WTC11 (cell line): Measurements from ENCODE around the gene SLC36A1. TPM values are rescaled to one million over a fixed set of nuclear protein-coding genes. Genes with fewer than 3 reads are reported as not detected.
A peak's percentile ranks its signal among the peaks of the same experiment; 100 is the strongest.

Source experiments
- ATAC-seq: fragments of 200-7000 bp; cut with Tn5 transposase; 2 replicates; pipeline ENCODE4 v1.10.0; 2021; ENCODE audit warnings: mild to moderate bottlenecking, moderate library complexity
- CTCF ChIA-PET: fragments of 300-600 bp; sonication (Branson Sonifier 250); formaldehyde crosslinking; loops from one replicate; lab custom pipeline; 2021; ENCODE audit warnings: antibody characterized with exemption; lab: Charles Lee
- POLR2A ChIA-PET: fragments of 350-600 bp; sonication (Branson Sonifier 250); formaldehyde crosslinking; loops from one replicate; lab custom pipeline; 2021; ENCODE audit warnings: antibody characterized with exemption; lab: Charles Lee
- DNase-seq: peaks from one replicate; pipeline ENCODE4 v3.0.0; 2021; ENCODE audit warnings: low spot score
- H3K27ac Mint-ChIP-seq: 2 replicates; pipeline ENCODE4 v1.8.0; 2021; ENCODE audit warnings: mixed read lengths
- H3K27me3 Mint-ChIP-seq: 2 replicates; pipeline ENCODE4 v1.8.0; 2021; ENCODE audit warnings: low read depth, mild to moderate bottlenecking, moderate library complexity, mixed read lengths
- H3K36me3 Mint-ChIP-seq: 2 replicates; pipeline ENCODE4 v1.8.0; 2021; ENCODE audit warnings: mixed read lengths
- H3K4me1 Mint-ChIP-seq: 2 replicates; pipeline ENCODE4 v1.8.0; 2022; ENCODE audit warnings: mixed read lengths
- H3K4me3 Mint-ChIP-seq: 2 replicates; pipeline ENCODE4 v1.8.0; 2021; ENCODE audit warnings: mild to moderate bottlenecking, moderate library complexity, mixed read lengths
- H3K9me3 Mint-ChIP-seq: 2 replicates; pipeline ENCODE4 v1.8.0; 2021; ENCODE audit warnings: mixed read lengths
- AR ChIP-seq: fragments of 250-450 bp; sonication (Bioruptor Pico); IDR thresholded peaks from 2 replicates; pipeline ENCODE4 v1.9.0; 2021; ENCODE audit warnings: mild to moderate bottlenecking
- ATF3 ChIP-seq: sonication (generic); formaldehyde crosslinking; conservative IDR thresholded peaks from 2 replicates; pipeline ENCODE4 v1.8.1; 2022; ENCODE audit warnings: mild to moderate bottlenecking, missing genetic modification reagents
- ATF6 ChIP-seq: sonication (generic); formaldehyde crosslinking; IDR thresholded peaks from 2 replicates; pipeline ENCODE4 v1.8.1; 2023; ENCODE audit warnings: mild to moderate bottlenecking, missing genetic modification reagents
- CTCF ChIP-seq: fragments of 200-600 bp; IDR thresholded peaks from 2 replicates; pipeline ENCODE4 v1.8.0; 2022; ENCODE audit warnings: antibody characterized with exemption
- ESRRA ChIP-seq: sonication (generic); formaldehyde crosslinking; IDR thresholded peaks from 2 replicates; pipeline ENCODE4 v1.8.1; 2022; ENCODE audit warnings: mild to moderate bottlenecking, missing genetic modification reagents, borderline replicate concordance
- ETV6 ChIP-seq: sonication (generic); formaldehyde crosslinking; IDR thresholded peaks from 2 replicates; pipeline ENCODE4 v1.8.1; 2022; ENCODE audit warnings: mild to moderate bottlenecking, missing genetic modification reagents
- GABPB1 ChIP-seq: sonication (generic); formaldehyde crosslinking; IDR thresholded peaks from 2 replicates; pipeline ENCODE4 v1.8.1; 2023; ENCODE audit warnings: mild to moderate bottlenecking, missing genetic modification reagents
- GRHL2 ChIP-seq: fragments of 250-450 bp; sonication (Bioruptor Pico); IDR thresholded peaks from 2 replicates; pipeline ENCODE4 v1.8.0; 2022; ENCODE audit warnings: mild to moderate bottlenecking, moderate library complexity; ENCODE audit not compliant: insufficient replicate concordance, severe bottlenecking
- JAZF1 ChIP-seq: fragments of 250-450 bp; sonication (Bioruptor Pico); IDR thresholded peaks from 2 replicates; pipeline ENCODE4 v1.9.0; 2021; ENCODE audit warnings: moderate library complexity, mild to moderate bottlenecking, inconsistent platforms
- MAX ChIP-seq: sonication (generic); formaldehyde crosslinking; IDR thresholded peaks from 2 replicates; pipeline ENCODE4 v1.8.0; 2022; ENCODE audit warnings: mild to moderate bottlenecking, missing genetic modification reagents
- NFATC4 ChIP-seq: fragments of 250-450 bp; sonication (Bioruptor Pico); IDR thresholded peaks from 2 replicates; pipeline ENCODE4 v1.9.0; 2021; ENCODE audit warnings: mild to moderate bottlenecking
- NFE2L1 ChIP-seq: sonication (generic); formaldehyde crosslinking; IDR thresholded peaks from 2 replicates; pipeline ENCODE4 v1.8.1; 2023; ENCODE audit warnings: missing genetic modification reagents
- NFYB ChIP-seq: sonication (generic); formaldehyde crosslinking; conservative IDR thresholded peaks from 2 replicates; pipeline ENCODE4 v1.8.0; 2022; ENCODE audit warnings: low read depth, missing genetic modification reagents
- NR3C1 ChIP-seq: sonication (generic); formaldehyde crosslinking; conservative IDR thresholded peaks from 2 replicates; pipeline ENCODE4 v1.8.1; 2023; ENCODE audit warnings: low read depth, mild to moderate bottlenecking, missing genetic modification reagents
- RELA ChIP-seq: sonication (generic); formaldehyde crosslinking; IDR thresholded peaks from 2 replicates; pipeline ENCODE4 v1.8.1; 2022; ENCODE audit warnings: missing genetic modification reagents, mild to moderate bottlenecking, borderline replicate concordance
- RORB ChIP-seq: fragments of 250-450 bp; sonication (Bioruptor Pico); IDR thresholded peaks from 2 replicates; pipeline ENCODE4 v1.9.0; 2021; ENCODE audit warnings: mild to moderate bottlenecking
- SMAD3 ChIP-seq: sonication (generic); formaldehyde crosslinking; IDR thresholded peaks from 2 replicates; pipeline ENCODE4 v1.8.0; 2022; ENCODE audit warnings: missing genetic modification reagents, mild to moderate bottlenecking, borderline replicate concordance
- SOX15 ChIP-seq: fragments of 250-450 bp; sonication (Bioruptor Pico); IDR thresholded peaks from 2 replicates; pipeline ENCODE4 v1.9.0; 2021; ENCODE audit warnings: mild to moderate bottlenecking
- STAT6 ChIP-seq: sonication (generic); formaldehyde crosslinking; conservative IDR thresholded peaks from 2 replicates; pipeline ENCODE4 v1.8.1; 2023; ENCODE audit warnings: mild to moderate bottlenecking, low read depth, missing genetic modification reagents, moderate library complexity
- TP53 ChIP-seq: sonication (generic); formaldehyde crosslinking; IDR thresholded peaks from 2 replicates; pipeline ENCODE4 v1.8.1; 2023; ENCODE audit warnings: mild to moderate bottlenecking, missing genetic modification reagents
- ZNF121 ChIP-seq: sonication (generic); formaldehyde crosslinking; IDR thresholded peaks from 2 replicates; pipeline ENCODE4 v1.8.0; 2023; ENCODE audit warnings: missing genetic modification reagents
- ZNF232 ChIP-seq: sonication (generic); formaldehyde crosslinking; IDR thresholded peaks from 2 replicates; pipeline ENCODE4 v1.8.0; 2022; ENCODE audit warnings: mild to moderate bottlenecking, missing genetic modification reagents
- ZNF416 ChIP-seq: fragments of 250-450 bp; sonication (Bioruptor Pico); IDR thresholded peaks from 2 replicates; pipeline ENCODE4 v1.9.0; 2021; ENCODE audit warnings: mild to moderate bottlenecking, inconsistent platforms
- ZNF423 ChIP-seq: fragments of 250-450 bp; sonication (Bioruptor Pico); IDR thresholded peaks from 2 replicates; pipeline ENCODE4 v2.1.2; 2022; ENCODE audit warnings: mild to moderate bottlenecking, moderate library complexity
- total RNA-seq: library from RNA; stranded (reverse); gene quantifications from 3 replicates; pipeline ENCODE4 v1.2.3, GENCODE V29; 2021

The SLC36A1 gene
- total RNA-seq, 1 experiment from 2014 or later = 12.2 TPM

- DNase-seq = no peak
- H3K27me3 Mint-ChIP-seq = no peaks in the 10 kb centered on the region; the same call in 1 of the 2 replicates
- H3K36me3 Mint-ChIP-seq = no peaks in the 10 kb centered on the region
- POLR2A ChIA-PET = no interaction called here
- ATAC-seq = no peak
- H3K27ac Mint-ChIP-seq = no peak overlapping the region
- H3K4me1 Mint-ChIP-seq = peaks cover 21% of the 10 kb centered on the region
- CTCF ChIA-PET = interaction anchor here (0.8 to 2.0 kb wide), 3 partner anchors 11 to 133 kb away, joined by 3 to 6 read pairs (median 3); no protein-coding TSS in a partner anchor
- no peaks in the 10 kb centered on the region for H3K9me3 Mint-ChIP-seq
- no peak for TF ChIP-seq RORB (CRISPR knock-in tag)
- no peak for TF ChIP-seq ZNF121
- TF ChIP-seq ETV6 (CRISPR knock-in tag) = no peak
- TF ChIP-seq NFE2L1 = no peak
- no peak for TF ChIP-seq NFATC4
- no peak for TF ChIP-seq SOX15 (CRISPR knock-in tag)
- no peak for TF ChIP-seq JAZF1 (CRISPR knock-in tag)
- no peak for TF ChIP-seq ATF3 (CRISPR knock-in tag)
- no peak for TF ChIP-seq NFYB (CRISPR knock-in tag)
- no peak for TF ChIP-seq ZNF416 (CRISPR knock-in tag)
- no peak overlapping the region for H3K4me3 Mint-ChIP-seq
Measured at GRCh38 chr5:151451626-151452520, 4.5 kb downstream of the SLC36A1 start.

GRCh38 chr5:151454166-151454565 lies 6.8 kb downstream of the SLC36A1 start:
- Mint-ChIP-seq H3K9me3 (no peaks in the 10 kb centered on the region), H3K36me3 (no peaks in the 10 kb centered on the region), H3K27ac (no peak overlapping the region), H3K4me3 (no peak overlapping the region), H3K4me1 (peaks cover 11% of the 10 kb centered on the region), H3K27me3 (no peaks in the 10 kb centered on the region)
- CTCF ChIA-PET = interaction anchor here (0.6 to 0.7 kb wide), 2 partner anchors 26 to 257 kb away, joined by 3 to 4 read pairs; no protein-coding TSS in a partner anchor
- POLR2A ChIA-PET = no interaction called here
- ATAC-seq (peak; percentile 64), DNase-seq (no peak)
- TF ChIP-seq ZNF416 (CRISPR knock-in tag) (no peak), TP53 (CRISPR knock-in tag) (no peak), GRHL2 (CRISPR knock-in tag) (no peak), GABPB1 (CRISPR knock-in tag) (no peak), ESRRA (CRISPR knock-in tag) (no peak), ZNF232 (no peak), MAX (no peak), RELA (no peak), ZNF423 (CRISPR knock-in tag) (no peak), SMAD3 (CRISPR knock-in tag) (no peak), AR (no peak), CTCF (no peak), STAT6 (CRISPR knock-in tag) (no peak), NR3C1 (no peak), SOX15 (CRISPR knock-in tag) (no peak), RORB (CRISPR knock-in tag) (no peak), ATF6 (CRISPR knock-in tag) (no peak)
